Erythroblast (primary cell): ENCODE results near the gene SKOR1.

Experiments used
- GATA1 ChIP-seq: IDR thresholded peaks from 2 replicates; pipeline ENCODE4 v1.6.1; 2011; ENCODE audit warnings: low read depth, mild to moderate bottlenecking, control low read depth, low read length, moderate library complexity
- POLR2A ChIP-seq: IDR thresholded peaks from 2 replicates; pipeline ENCODE4 v1.6.1; 2011; ENCODE audit warnings: mild to moderate bottlenecking, low read length

DNA sequence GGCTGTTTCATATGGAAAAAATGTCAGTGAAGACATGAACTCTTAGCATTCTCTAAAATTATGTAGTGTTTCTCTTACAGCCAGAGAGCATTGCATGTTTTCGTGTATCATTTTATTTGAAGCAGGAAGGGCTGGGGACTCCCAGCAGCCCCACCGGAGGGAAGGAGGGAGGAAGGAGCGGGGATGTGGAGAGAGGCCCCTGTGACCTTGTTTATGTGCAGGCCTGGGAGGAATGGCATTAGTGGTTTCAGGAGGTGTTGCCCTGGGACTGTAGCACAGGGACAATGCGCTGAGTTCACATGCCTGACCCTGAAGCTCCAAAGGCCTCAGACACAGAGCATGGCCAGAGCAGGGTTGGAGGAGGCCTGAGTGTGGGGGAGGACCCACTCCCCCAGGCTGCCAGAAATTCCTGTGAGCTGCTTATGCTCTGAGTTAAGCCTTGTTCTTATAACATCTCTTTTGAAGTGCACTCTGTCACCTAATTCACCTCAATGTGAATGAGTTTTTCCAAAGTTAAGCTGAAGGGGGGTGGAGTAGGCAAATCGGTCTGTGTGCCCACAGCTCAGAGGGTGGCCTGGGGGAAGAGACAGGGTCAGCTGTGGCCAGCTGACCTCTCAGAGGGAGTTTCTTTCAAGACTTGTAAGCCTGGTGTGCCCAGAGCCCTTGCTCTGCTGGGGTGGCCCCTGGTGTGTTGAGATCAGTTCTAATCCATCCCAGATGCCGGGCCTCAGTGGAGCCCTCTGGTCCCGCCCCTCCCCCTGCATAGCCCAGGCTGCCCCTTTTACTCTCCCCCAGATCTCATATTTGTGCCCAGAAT lies 18.5 kb downstream of the SKOR1 start:
- TF ChIP-seq POLR2A (no peak), GATA1 (no peak)
